SJCRH30 (cell line): ENCODE results near the gene TTC24. TPM values are rescaled to one million over a fixed set of nuclear protein-coding genes. Genes with fewer than 3 reads are reported as not detected.
A peak's percentile ranks its signal among the peaks of the same experiment; 100 is the strongest.
"Not testable (repeated sequence)": the region's sequence is repeated elsewhere in the genome, so short reads cannot be mapped to it uniquely, and the experiment has no call there.

Experiments
- DNase-seq, 2 experiments: peaks; one replicate each; pipeline ENCODE4 v3.0.0-alpha.2; 2015 to 2020
- H3K27ac ChIP-seq: fragments of 250-450 bp; sonication (Bioruptor Pico); 2 replicates; pipeline ENCODE4 v1.5.1; 2020; ENCODE audit warnings: mild to moderate bottlenecking, moderate library complexity
- H3K27me3 ChIP-seq: fragments of 250-450 bp; sonication (Bioruptor Pico); 2 replicates; pipeline ENCODE4 v1.5.1; 2020; ENCODE audit warnings: mild to moderate bottlenecking, moderate library complexity
- H3K36me3 ChIP-seq: fragments of 250-450 bp; sonication (Bioruptor Pico); 2 replicates; pipeline ENCODE4 v1.5.1; 2020; ENCODE audit warnings: mild to moderate bottlenecking, moderate library complexity
- H3K4me1 ChIP-seq: fragments of 250-450 bp; sonication (Bioruptor Pico); 2 replicates; pipeline ENCODE4 v1.5.1; 2020; ENCODE audit warnings: mild to moderate bottlenecking, moderate library complexity
- H3K4me3 ChIP-seq: fragments of 250-450 bp; sonication (Bioruptor Pico); 2 replicates; pipeline ENCODE4 v1.5.1; 2020; ENCODE audit warnings: mild to moderate bottlenecking, moderate library complexity
- H3K9me3 ChIP-seq: fragments of 250-450 bp; sonication (Bioruptor Pico); replicated peaks from 2 replicates; pipeline ENCODE4 v1.5.1; 2020; ENCODE audit warnings: mild to moderate bottlenecking, moderate library complexity
- total RNA-seq: library from RNA; depleted of rRNA; stranded (reverse); fragments of >200 nt; shearing (Covaris generic); gene quantifications from 2 replicates; pipeline ENCODE4 v1.2.3, GENCODE V29; 2014; rRNA removed

TTC24 gene
- total RNA-seq, 1 experiment from 2014 or later, result not detected

GRCh38 chr1:156623946-156624813 is 44.7 kb downstream of the TTC24 start:
- H3K4me3 ChIP-seq, result no peak overlapping the region
- DNase-seq, result no peak
- no peaks in the 10 kb centered on the region for H3K36me3 ChIP-seq
- peaks cover 17% of the 10 kb centered on the region for H3K4me1 ChIP-seq
- H3K27me3 ChIP-seq, result no peaks in the 10 kb centered on the region
- H3K27ac ChIP-seq, result no peak overlapping the region
- no peaks in the 10 kb centered on the region for H3K9me3 ChIP-seq

GRCh38 chr1:156624814-156625435 is 45.4 kb downstream of the TTC24 start:
- H3K4me3 ChIP-seq, result no peak overlapping the region
- H3K9me3 ChIP-seq, result no peaks in the 10 kb centered on the region
- no peaks in the 10 kb centered on the region for H3K27me3 ChIP-seq
- H3K27ac ChIP-seq, result no peak overlapping the region
- no peaks in the 10 kb centered on the region for H3K36me3 ChIP-seq
- H3K4me1 ChIP-seq, result peaks cover 10% of the 10 kb centered on the region
- DNase-seq, result no peak

DNA sequence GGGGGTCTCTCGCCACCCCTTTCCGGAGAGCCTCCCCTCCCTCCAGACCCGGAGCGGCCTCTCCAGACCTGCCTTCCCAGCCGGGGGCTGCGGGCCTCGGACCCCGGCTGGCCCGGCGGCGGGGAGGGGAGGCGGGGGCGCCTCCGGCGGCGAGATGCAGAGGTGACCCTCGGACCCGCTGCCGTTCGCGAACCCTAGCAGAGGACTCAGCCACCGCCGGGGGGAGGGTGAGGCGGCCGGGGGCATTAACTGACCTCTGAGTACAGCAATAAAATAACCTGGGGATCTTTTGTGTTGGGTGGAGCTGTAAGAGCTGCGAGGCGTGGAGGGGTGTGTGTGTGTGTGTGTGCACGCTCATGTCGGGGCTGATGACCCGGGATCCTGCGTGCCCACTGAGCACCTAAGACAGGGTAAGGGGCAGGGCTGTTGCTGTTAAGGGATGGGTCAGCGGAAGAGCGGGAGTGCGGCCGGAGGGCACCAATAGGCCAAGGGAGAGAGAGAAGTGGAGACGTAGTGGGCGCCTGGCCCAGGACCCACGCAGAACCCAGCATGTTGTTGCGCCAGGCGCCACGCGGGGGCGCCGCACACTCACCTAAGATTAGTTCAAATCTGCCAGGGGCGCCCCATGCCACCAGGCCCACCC is 46.0 kb downstream of the TTC24 start:
- Histone ChIP-seq H3K36me3 (no peaks in the 10 kb centered on the region), H3K4me3 (no peak overlapping the region), H3K9me3 (no peaks in the 10 kb centered on the region), H3K4me1 (peaks cover 10% of the 10 kb centered on the region; the same call in 1 of the 2 replicates), H3K27me3 (no peaks in the 10 kb centered on the region), H3K27ac (no peak overlapping the region)
- peak; percentile 44 to 70 for DNase-seq

DNA sequence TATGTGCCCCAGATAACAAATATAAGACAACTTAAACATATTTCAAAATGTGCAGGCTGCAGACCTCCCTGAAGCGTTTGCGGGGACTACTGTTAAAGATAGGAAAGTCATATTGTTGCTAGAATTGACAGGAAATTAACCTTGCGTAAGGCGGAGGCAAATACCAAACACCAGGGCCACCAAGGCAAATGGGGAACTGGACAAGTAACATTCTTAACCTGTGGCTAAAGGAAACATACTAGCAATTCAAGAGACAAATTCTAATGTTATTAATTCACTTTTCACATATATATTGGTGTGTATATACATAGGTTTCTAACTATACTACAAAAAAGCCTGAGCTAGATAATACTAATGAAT is 46.5 kb downstream of the TTC24 start:
- Histone ChIP-seq H3K9me3 (no peaks in the 10 kb centered on the region), H3K4me1 (peaks cover 10% of the 10 kb centered on the region; the same call in 1 of the 2 replicates), H3K4me3 (no peak overlapping the region), H3K27me3 (no peaks in the 10 kb centered on the region), H3K36me3 (no peaks in the 10 kb centered on the region), H3K27ac (no peak overlapping the region)
- no peak for DNase-seq

DNA sequence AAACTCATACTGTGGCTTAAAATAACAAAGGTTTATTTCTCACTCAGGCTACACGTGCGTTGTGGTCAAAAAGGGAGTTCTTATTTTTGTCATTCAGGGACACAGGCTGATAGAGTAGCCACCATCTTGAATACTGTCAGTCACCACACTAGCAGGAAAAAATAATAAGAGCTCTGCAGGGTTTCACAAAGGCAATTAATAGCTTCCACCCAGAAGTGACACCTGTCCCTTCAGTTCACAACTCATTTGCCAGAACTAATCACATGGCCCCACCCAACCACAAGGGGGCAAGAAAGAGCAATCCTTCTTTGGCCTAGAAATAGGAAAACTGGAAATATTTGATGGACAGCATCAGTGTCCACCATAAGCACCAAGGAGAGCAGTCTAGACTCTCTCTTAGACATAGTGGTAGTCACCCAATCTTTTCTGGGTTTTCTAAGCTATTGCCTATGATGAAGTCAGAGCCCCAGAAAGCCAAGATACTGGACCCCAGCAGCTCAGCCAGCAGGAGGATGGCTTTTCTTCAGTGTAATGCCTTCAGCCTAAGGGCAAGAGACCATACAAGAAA is 47.9 kb downstream of the TTC24 start:
- H3K4me1 ChIP-seq, result peaks cover 7% of the 10 kb centered on the region; the same call in 1 of the 2 replicates
- no peaks in the 10 kb centered on the region for H3K9me3 ChIP-seq
- H3K4me3 ChIP-seq, result no peak overlapping the region
- H3K27me3 ChIP-seq, result no peaks in the 10 kb centered on the region
- H3K27ac ChIP-seq, result no peak overlapping the region
- DNase-seq, result peak; percentile 64 to 86
- no peaks in the 10 kb centered on the region for H3K36me3 ChIP-seq

DNA sequence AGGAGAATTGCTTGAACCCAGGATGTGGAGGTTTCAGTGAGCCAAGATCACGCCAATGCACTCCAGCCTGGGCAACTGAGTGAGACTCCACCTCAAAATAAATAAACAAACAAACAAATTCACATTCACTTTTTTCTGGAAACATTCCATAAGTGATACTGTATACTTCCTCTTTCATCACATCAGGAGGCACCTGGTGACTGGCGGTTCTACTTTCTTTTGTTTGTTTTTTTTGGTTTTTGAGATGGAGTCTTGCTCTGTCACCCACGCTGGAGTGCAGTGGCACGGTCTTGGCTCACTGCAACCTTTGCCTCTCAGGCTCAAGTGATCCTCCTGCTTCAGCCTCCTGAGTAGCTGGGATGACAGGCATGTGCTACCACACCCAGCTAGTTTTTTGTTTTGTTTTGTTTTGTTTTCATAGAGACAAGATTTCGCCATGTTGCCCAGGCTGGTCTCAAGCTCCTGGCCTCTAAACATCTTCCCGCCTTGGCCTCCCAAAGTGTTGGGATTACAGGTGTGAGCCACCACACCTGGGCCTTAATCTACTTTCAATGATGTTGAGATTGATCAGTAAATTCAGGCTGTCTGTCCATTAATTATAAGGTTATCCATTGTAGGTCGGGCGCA is 50.4 kb downstream of the TTC24 start:
- Histone ChIP-seq H3K4me3 (no peak overlapping the region), H3K27me3 (no peaks in the 10 kb centered on the region), H3K36me3 (no peaks in the 10 kb centered on the region), H3K4me1 (peaks cover 3% of the 10 kb centered on the region; the same call in 1 of the 2 replicates), H3K9me3 (no peaks in the 10 kb centered on the region), H3K27ac (no peak overlapping the region)
- no peak for DNase-seq

GRCh38 chr1:156631152-156631551 is 51.6 kb downstream of the TTC24 start:
- H3K4me3 ChIP-seq, H3K27ac ChIP-seq, H3K9me3 ChIP-seq, DNase-seq, H3K36me3 ChIP-seq, H3K27me3 ChIP-seq, H3K4me1 ChIP-seq: not testable (repeated sequence)

DNA sequence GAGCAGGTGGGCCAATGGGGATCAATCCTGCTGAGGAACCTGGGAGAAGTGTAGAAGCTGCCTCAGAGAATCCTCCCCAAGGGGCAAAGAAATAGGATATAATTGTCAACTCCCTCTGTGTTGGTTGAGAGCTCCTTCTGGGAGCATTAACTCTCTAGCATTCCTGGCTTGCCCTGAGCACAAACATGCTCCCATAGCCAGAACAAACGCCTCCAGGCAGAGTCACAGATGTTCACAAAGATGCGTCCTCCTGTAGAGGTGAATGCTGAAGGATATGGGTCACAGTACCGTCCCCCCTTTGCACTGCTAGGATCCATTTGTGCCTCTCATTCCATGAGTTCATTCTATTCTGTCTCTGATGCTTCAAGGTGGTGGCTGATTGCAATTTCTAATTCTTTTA is 52.8 kb downstream of the TTC24 start:
- Histone ChIP-seq H3K27me3 (no peaks in the 10 kb centered on the region; the same call in 1 of the 2 replicates), H3K36me3 (no peaks in the 10 kb centered on the region), H3K27ac (no peak overlapping the region), H3K9me3 (no peaks in the 10 kb centered on the region), H3K4me1 (peaks cover 3% of the 10 kb centered on the region; the same call in 1 of the 2 replicates), H3K4me3 (no peak overlapping the region)
- no peak for DNase-seq

Other genes starting within 250 kb of the TTC24 start
- gene CCT3, start 241.4 kb upstream of the TTC24 start, total RNA-seq, result 313 and 324 TPM in 2 replicates
- 0.36 TPM in 1 of 2 replicates, not detected in the other for gene TSACC, start 241.2 kb upstream of the TTC24 start, total RNA-seq
- gene RHBG, start 210.5 kb upstream of the TTC24 start, total RNA-seq, result not detected in 2 replicates
- gene MEF2D, start 78.9 kb upstream of the TTC24 start, total RNA-seq, result 10.0 and 13.3 TPM in 2 replicates
- gene IQGAP3, start 7.2 kb upstream of the TTC24 start, total RNA-seq, result 16.8 and 21.3 TPM in 2 replicates
- gene NAXE, start 12.1 kb downstream of the TTC24 start, total RNA-seq, result 29.7 and 30.1 TPM in 2 replicates
- gene GPATCH4, start 21.8 kb downstream of the TTC24 start, total RNA-seq, result 22.8 and 25.1 TPM in 2 replicates
- 0.20 and 0.23 TPM in 2 replicates for gene HAPLN2, start 39.7 kb downstream of the TTC24 start, total RNA-seq
- gene BCAN, start 62.4 kb downstream of the TTC24 start, total RNA-seq, result 0.05 TPM in 1 of 2 replicates, not detected in the other
- 356 and 359 TPM in 2 replicates for gene NES, start 97.7 kb downstream of the TTC24 start, total RNA-seq
- 0.43 and 0.85 TPM in 2 replicates for gene CRABP2, start 125.9 kb downstream of the TTC24 start, total RNA-seq
- 8.6 and 9.9 TPM in 2 replicates for gene METTL25B, start 148.7 kb downstream of the TTC24 start, total RNA-seq
- gene ISG20L2, start 149.0 kb downstream of the TTC24 start, total RNA-seq, result 29.1 and 33.7 TPM in 2 replicates
- gene MRPL24, start 161.4 kb downstream of the TTC24 start, total RNA-seq, result 53.4 and 61.3 TPM in 2 replicates
- 276 and 278 TPM in 2 replicates for gene HDGF, start 172.0 kb downstream of the TTC24 start, total RNA-seq
- gene PRCC, start 187.8 kb downstream of the TTC24 start, total RNA-seq, result 56.4 and 61.2 TPM in 2 replicates
- gene SH2D2A, start 237.1 kb downstream of the TTC24 start, total RNA-seq, result 0.30 TPM in 1 of 2 replicates, not detected in the other